Astrocyte of the cerebellum (primary cell): Measurements from ENCODE around the gene CLEC4F.

Experiments
- DNase-seq: peaks from one replicate; pipeline ENCODE4 v3.0.0-alpha.2; 2011; ENCODE audit warnings: low read depth
- H3K4me3 ChIP-seq: 2 replicates; pipeline ENCODE4 v1.5.1; 2011; ENCODE audit warnings: mild to moderate bottlenecking, low read depth, low read length, moderate library complexity
- CTCF ChIP-seq: IDR thresholded peaks from 2 replicates; pipeline ENCODE4 v1.5.1; 2012; ENCODE audit warnings: low read length, low read depth, moderate library complexity, mild to moderate bottlenecking; ENCODE audit errors: missing control alignments
- in situ Hi-C: cut with HindIII; loops from 2 replicates; pipeline ENCODE4 v1.10.0; 2017; ENCODE audit warnings: low sequenced_read_pairs

The CLEC4F gene

GRCh38 chr2:70779491-70779890 is 40.9 kb downstream of the CLEC4F start:
- in situ Hi-C loops = no loop called here
- no peak for DNase-seq
- TF ChIP-seq CTCF = no peak
- no peak overlapping the region for H3K4me3 ChIP-seq

GRCh38 chr2:70778676-70779075 is 41.7 kb downstream of the CLEC4F start:
- DNase-seq = no peak
- H3K4me3 ChIP-seq = no peak overlapping the region
- TF ChIP-seq CTCF = no peak
- in situ Hi-C loops = no loop called here

- no peak for DNase-seq
- in situ Hi-C loops = no loop called here
- H3K4me3 ChIP-seq = no peak overlapping the region
- TF ChIP-seq CTCF = no peak
Observed at GRCh38 chr2:70777450-70777849, 42.9 kb downstream of the CLEC4F start.

- DNase-seq = no peak
- in situ Hi-C loops = no loop called here
- TF ChIP-seq CTCF = no peak
Observed at GRCh38 chr2:70776266-70776665, 44.1 kb downstream of the CLEC4F start.

GRCh38 chr2:70775141-70775540 is 45.3 kb downstream of the CLEC4F start:
- in situ Hi-C loops = no loop called here

More at GRCh38 chr2:70776266-70776665, 44.1 kb downstream of the CLEC4F start:
- no peak overlapping the region for H3K4me3 ChIP-seq

GRCh38 chr2:70772486-70773155 is 47.8 kb downstream of the CLEC4F start:
- in situ Hi-C loops = no loop called here
- TF ChIP-seq CTCF = no peak
- no peak for DNase-seq
- H3K4me3 ChIP-seq = no peak overlapping the region

More at GRCh38 chr2:70775141-70775540, 45.3 kb downstream of the CLEC4F start:
- DNase-seq = no peak
- no peak for TF ChIP-seq CTCF
- no peak overlapping the region for H3K4me3 ChIP-seq

- TF ChIP-seq CTCF = no peak
- in situ Hi-C loops = no loop called here
- no peak for DNase-seq
- no peak overlapping the region for H3K4me3 ChIP-seq
Observed at GRCh38 chr2:70771446-70771845, 49.0 kb downstream of the CLEC4F start.
